ENCODE measurements around the gene P4HB.

DNA sequence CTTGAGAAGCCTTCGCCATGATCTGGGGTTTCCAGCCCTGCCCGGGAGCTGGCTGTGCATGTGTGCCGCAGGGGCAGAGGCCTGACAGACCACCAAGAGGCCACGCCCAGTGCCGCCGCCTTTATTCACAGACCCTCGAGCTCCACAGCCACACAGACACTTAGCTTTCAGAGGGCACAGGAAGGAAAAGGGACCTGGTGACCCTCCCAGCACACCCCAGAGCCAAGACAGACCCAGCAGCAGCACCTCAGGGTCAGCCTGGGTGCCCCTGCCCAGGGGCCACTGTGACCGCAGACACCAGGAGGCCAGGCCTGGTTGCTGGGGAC is 38.1 kb downstream of the P4HB start:
- TF ChIP-seq NBN (IDR thresholded peaks at IDR 0.05): no peak
- TF ChIP-seq, protein P1, sequence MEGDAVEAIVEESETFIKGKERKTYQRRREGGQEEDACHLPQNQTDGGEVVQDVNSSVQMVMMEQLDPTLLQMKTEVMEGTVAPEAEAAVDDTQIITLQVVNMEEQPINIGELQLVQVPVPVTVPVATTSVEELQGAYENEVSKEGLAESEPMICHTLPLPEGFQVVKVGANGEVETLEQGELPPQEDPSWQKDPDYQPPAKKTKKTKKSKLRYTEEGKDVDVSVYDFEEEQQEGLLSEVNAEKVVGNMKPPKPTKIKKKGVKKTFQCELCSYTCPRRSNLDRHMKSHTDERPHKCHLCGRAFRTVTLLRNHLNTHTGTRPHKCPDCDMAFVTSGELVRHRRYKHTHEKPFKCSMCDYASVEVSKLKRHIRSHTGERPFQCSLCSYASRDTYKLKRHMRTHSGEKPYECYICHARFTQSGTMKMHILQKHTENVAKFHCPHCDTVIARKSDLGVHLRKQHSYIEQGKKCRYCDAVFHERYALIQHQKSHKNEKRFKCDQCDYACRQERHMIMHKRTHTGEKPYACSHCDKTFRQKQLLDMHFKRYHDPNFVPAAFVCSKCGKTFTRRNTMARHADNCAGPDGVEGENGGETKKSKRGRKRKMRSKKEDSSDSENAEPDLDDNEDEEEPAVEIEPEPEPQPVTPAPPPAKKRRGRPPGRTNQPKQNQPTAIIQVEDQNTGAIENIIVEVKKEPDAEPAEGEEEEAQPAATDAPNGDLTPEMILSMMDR (IDR thresholded peaks at IDR 0.05 in 2 of 3, conservative IDR thresholded peaks at IDR 0.05 in 1 of 3; ENCODE audit: control insufficient read depth in 2 of 3, extremely low read depth in 1 of 3, insufficient read depth in 1 of 3, low read depth in 3 of 3, low read length in 3 of 3): no peak
- TF ChIP-seq RELA (IDR thresholded peaks at IDR 0.05; ENCODE audit: borderline replicate concordance, partially characterized antibody): no peak
